IPS DF 4.7 (cell line): ENCODE measurements around the gene NOS3.

Source experiments
- DNase-seq: peaks from one replicate; pipeline ENCODE4 v3.0.0-alpha.2; 2013; ENCODE audit warnings: low spot score; ENCODE audit errors: extremely low read depth

Gene NOS3

GRCh38 chr7:150964593-150965111, 26.2 kb upstream of the NOS3 start:
- DNase-seq = no peak

DNA sequence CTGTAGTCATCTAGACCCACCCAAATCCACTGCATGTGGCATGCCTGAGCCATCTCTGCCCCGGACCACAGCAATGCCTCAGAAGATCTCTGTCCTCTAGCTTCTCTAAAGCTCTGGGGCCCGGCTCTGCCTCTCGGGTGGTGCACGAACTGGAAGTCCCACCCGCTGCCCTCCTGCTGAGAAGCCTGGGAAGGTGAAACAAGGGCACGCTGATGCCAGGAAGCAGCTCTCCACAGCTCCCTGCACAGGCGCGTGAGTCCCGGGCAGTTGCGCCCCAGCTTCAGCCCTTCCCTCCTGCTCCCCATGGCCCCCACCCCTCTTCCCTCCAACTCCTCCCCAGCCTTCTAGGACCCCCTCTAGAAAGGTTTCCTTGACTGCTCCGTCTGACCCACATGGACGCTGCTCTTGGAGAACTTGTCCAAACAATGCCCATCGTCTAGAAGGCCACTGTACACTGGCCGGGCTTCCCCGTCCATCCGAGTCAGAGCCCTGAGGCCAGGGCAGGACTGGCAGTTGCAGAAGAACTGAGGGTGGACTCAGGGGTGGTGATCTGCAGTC, 25.5 kb upstream of the NOS3 start:
- no peak for DNase-seq

DNA sequence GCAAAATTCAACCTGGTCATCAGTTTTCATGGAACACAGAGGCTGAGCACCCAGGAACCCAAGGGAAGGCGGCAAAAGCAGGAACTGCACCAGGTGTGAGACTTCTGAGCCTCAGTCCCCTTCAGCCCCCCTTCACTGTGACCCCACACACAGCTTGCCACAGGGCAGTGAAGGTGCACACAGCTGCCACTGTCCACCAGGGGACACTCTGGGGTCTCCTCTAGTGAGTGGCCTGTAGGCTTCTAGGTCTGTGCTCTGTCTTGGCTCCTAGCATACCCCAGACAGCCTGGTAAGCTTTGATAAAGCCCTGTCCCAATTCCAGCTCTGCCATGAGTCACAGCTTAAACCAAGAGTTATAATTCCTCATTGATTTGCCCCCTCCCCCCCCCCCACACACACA, 24.8 kb upstream of the NOS3 start:
- no peak for DNase-seq

GRCh38 chr7:150967349-150967748, 23.5 kb upstream of the NOS3 start:
- no peak for DNase-seq

DNA sequence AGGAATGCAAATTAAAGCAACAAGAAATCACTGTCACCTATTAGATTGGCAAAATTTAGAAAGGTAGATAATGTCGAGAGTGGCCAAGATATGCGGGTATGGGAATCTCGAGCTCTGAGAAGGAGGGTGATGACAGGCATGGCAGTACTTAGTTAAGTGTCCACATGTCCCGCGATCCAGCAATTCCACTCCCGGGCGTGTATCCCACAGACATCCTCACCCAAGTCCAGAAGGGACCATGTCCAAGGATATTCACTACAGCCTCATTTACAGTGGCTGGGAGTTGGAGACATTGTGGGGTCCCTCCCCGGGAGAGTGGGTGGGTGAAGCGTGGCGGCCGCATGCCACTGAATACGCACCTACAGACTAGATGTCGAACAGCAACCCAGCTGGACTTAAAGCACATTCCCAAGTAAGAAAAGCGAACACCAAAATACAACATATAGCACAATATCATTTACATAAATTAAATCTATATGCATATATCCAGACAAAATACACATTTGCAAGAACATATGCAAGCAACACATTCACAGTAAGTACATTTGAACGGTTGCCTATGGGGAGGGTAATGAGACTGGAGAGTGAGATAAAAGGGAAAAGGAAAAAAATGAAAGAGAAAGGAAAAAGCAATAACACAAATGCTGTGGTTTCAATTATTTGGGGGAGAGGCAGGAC, 22.6 kb upstream of the NOS3 start:
- no peak for DNase-seq

GRCh38 chr7:150968734-150969372, 22.0 kb upstream of the NOS3 start:
- no peak for DNase-seq

- DNase-seq = no peak
These were observed 21.3 kb upstream of the NOS3 start for GRCh38 chr7:150969475-150969874.

DNA sequence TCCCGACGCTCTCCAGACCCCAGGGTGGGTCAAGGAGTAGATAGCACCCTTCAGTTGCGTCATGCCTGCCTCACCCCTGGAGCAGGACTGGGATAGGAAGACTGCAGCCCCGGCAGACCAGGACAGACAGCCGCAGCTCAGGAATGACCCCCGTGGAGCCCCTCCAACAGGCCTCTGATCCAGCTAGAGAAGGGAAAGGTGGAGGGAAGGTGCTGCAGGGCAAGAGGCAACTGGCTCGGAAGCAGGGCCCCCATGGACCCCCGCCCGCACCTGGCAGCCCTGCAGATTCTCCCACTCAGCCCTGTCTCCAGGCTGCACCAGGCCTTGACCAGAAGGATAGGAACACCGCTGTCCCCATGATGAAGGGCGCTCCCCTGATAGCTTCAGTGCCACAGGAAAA, 20.4 kb upstream of the NOS3 start:
- DNase-seq = no peak

DNA sequence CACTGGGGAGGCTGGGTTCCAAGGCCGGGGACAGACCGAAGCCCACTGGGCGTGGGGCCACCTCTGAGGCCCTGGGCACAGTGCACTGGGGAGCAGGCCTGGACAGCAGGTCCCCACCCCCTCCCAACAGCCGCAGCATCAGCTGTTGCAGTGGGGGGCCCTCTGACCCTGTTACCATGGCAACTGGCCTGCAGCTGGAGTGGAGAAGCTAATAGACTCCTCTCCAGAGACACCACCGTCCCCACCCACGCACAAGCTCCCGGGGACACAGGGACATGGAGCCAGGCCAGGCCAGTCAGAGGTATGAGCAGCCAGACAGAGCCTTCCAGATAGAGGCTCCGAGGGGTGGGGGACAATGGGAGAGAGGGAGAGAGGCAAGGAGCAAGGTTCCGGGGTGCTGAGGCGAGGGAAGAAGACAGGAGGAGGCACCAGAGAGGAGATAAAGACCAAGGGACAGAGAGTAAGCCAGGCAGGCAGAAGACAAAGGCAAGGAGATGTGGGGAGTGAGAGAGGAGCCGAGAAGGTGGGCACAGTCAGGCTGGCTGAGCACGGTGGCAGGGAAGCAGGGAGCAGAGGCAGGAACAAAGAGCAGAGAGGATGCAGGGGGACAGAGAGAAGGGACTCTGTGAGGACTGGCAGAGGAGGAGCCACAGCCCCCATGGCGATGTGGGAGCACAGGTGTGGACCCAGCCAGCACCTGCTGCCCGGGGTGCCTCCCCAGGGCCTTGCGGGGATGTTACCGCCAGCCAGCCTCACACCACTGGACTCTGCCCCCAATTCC, 19.4 kb upstream of the NOS3 start:
- no peak for DNase-seq

DNA sequence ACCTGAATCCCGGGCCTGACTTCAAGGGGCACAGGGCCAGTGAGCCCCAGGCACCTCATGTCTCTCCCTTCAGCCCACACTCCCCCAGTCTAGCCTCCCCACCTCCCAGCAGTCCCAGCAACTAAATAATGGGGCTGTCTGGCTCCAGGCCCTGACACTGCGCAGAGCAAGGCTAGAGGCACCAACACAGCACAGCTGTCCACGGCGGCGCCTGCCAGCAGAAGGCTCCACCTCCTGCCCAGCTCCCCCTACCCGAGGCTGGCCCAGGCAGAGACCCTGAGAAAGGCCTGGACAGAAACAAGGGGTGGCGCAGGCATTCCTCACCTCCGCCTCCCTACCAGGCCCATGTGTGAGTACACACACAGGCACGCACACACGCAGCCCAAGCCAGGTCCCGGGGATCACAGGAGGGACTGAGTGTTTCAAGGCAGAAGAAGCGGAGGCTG, 18.8 kb upstream of the NOS3 start:
- DNase-seq = no peak

- no peak for DNase-seq
These were observed 18.1 kb upstream of the NOS3 start for GRCh38 chr7:150972741-150973140.

- DNase-seq = no peak
These were observed 17.0 kb upstream of the NOS3 start for GRCh38 chr7:150973571-150974451.

- no peak for DNase-seq
These were observed 16.1 kb upstream of the NOS3 start for GRCh38 chr7:150974468-150975391.

DNA sequence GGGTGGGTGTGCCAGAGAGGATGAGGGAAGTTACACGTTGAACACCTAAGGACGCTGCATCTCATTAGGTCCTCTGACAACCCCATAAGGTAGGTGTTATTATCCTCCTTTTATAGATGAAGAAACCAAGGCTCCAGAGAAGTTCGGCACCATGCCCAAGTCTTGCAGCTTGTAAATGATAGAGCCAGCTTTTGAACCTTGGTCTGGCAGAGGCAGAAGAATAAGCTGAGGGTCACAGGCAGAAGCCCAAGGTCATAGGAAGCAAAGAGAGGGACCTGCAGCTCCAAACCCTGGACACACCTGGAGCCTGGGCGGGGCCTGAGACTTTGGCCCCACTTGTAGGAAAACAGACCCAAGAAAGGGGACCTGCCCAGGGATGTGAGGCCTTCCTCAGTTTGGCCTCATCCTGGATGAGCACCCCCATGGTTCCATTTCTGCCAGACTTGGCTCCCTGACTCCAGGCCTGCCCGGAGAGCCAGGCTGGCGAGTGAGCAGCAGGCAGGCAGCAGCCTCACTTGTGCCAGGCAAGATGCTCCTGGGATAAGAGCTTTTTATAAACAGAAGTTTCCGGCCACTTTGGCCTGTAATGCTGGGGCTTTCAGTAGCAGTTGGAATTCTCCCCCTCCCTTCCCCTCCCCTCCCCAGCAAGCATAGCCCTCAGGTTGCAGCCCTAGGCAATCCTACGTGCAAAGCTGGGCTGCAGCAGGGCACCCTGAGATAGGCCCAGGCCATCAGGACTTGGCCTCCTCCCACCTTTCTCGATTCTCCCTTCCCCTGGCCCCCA, 15.1 kb upstream of the NOS3 start:
- no peak for DNase-seq

GRCh38 chr7:150976529-150977381, 14.1 kb upstream of the NOS3 start:
- DNase-seq = no peak

DNA sequence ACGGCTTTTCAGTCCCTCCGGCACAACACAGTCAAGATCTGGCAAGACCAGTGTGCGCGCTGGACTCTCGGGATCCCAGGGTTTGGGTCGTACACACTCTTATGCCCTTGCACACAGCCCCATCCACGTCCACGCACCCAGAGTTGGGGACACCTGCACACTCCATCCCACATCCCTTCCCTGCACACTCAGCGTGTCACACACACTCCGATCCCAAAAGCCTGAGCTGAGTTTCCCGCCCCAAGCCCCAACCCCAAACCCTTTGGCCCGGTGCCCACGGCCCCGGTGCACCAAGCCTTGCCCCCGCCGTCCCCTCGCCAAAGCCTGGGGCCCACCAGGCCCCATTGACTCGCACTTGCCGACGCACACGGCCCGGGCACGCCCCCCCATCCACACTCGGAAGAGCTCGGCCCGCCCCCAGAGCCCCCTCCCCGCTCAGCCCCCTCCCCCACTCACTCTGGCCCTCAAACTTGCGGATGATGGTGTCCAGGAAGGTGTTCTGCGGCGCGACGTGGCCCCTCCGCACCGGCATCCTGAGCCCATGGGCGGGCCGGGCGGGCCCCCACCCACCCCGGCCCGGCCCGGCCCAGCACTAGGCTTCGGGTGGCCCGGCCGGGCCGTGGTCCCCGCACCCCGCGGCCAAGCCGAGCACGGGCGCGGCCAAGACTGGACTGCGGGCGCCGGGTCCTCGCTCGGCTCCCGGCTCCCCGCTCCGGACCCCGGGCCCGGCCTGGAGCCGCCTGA, 13.3 kb upstream of the NOS3 start:
- DNase-seq = no peak

DNA sequence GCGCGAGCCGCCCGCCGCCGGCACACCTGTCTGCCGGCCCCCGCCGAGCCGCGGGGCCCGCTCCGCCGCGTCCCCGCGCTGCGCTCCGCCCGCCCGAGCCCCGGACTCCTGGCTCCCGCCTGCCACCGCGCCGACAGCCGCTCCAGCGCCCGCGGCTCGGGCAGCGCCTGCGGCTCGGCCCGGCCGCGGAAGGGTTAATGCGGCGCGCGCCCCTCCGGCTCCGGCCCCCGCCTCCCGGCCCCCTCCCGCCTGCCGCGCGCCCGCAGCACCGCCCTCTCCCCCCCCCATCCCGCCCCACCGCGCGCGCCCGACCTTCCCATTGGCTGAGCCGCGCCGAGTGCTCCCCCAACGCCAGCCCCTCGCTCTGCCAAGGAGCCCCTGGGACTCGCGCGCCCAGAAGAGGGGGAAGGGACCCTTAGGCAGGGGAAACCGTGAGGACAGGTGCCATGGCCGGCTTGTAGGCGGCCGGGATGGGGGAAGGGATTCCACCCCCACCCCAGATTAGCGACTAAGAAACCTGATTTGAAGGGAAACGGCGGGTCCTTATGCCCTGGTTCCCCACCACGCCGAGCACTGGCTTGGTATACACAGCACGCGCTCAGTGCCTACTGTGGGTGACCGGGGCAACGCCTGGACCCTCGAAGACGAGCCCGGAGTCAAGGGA, 12.6 kb upstream of the NOS3 start, which contains the start of gene KCNH2:
Gene KCNH2 (minus strand): TSS at position 196 of the 664 bp plus-strand sequence. CDS start 408 bp downstream, outside the sequence.
- no peak for DNase-seq
